Measurements from ENCODE around the gene MOCS1. TPM values are rescaled to one million over a fixed set of nuclear protein-coding genes. Genes with fewer than 3 reads are reported as not detected.

The MOCS1 gene
- total RNA-seq, 4 donors from 2014 or later, result 52.0 to 128 (median 81.1) TPM

Other genes starting within 250 kb of the MOCS1 start
- under 1 TPM in 3 of 4 donors, not detected in 1; under 0.01 to 0.34 (median 0.19) TPM for gene KIF6, start 209.1 kb downstream of the MOCS1 start, total RNA-seq
- gene DAAM2, start 142.1 kb downstream of the MOCS1 start, total RNA-seq, result 100 to 1,000 TPM in 1 of 4 donors, 10 to 100 TPM in 3; 36.7 to 125 (median 53.2) TPM